Keratinocyte (primary cell): ENCODE results near the gene DMC1. TPM values are rescaled to one million over a fixed set of nuclear protein-coding genes. Genes with fewer than 3 reads are reported as not detected.
"Not testable (repeated sequence)": the region's sequence is repeated elsewhere in the genome, so short reads cannot be mapped to it uniquely, and the experiment has no call there.

ENCODE experiments used
- DNase-seq: peaks from one replicate; pipeline ENCODE4 v3.0.0-alpha.2; 2011; ENCODE audit warnings: low read depth, missing footprints, low spot score
- FAIRE-seq: peaks from 2 replicates; lab custom pipeline; 2011; peaks lifted over from hg19 to GRCh38; lab: Jason Lieb, UNC
- H2AFZ ChIP-seq: 2 replicates; pipeline ENCODE4 v1.6.0; 2012; ENCODE audit warnings: low read length, control low read depth, inconsistent platforms; ENCODE audit not compliant: control insufficient read depth
- H3K27ac ChIP-seq: 2 replicates; pipeline ENCODE4 v1.5.1; 2011; ENCODE audit warnings: low read length; ENCODE audit not compliant: control insufficient read depth, insufficient read depth
- H3K27me3 ChIP-seq: 3 replicates; pipeline ENCODE4 v1.6.0; 2011; ENCODE audit warnings: low read length; ENCODE audit not compliant: control insufficient read depth, insufficient read depth; ENCODE audit errors: extremely low read depth
- H3K36me3 ChIP-seq, 2 experiments: 2 replicates in 1 of 2; 3 replicates in 1 of 2; pipeline ENCODE4 v1.5.1; 2011; ENCODE audit warnings: low read length in 2 of 2, mild to moderate bottlenecking in 1 of 2; ENCODE audit not compliant: control insufficient read depth in 2 of 2, insufficient read depth in 2 of 2; ENCODE audit errors: extremely low read depth in 1 of 2
- H3K4me1 ChIP-seq: 3 replicates; pipeline ENCODE4 v1.5.1; 2011; ENCODE audit warnings: low read length; ENCODE audit not compliant: control insufficient read depth, insufficient read depth; ENCODE audit errors: extremely low read depth
- H3K4me2 ChIP-seq: 3 replicates; pipeline ENCODE4 v1.6.0; 2011; ENCODE audit warnings: low read depth, low read length; ENCODE audit not compliant: control insufficient read depth, insufficient read depth; ENCODE audit errors: extremely low read depth
- H3K4me3 ChIP-seq, 3 experiments: fragments of 200-600 bp in 1 of 3; sonication (generic) in 1 of 3; 2 replicates in 2 of 3; 3 replicates in 1 of 3; pipeline ENCODE4 v1.5.1; 2011 to 2016; ENCODE audit warnings: low read length in 3 of 3, mild to moderate bottlenecking in 3 of 3, control low read depth in 2 of 3, inconsistent platforms in 1 of 3, low read depth in 1 of 3, mixed read lengths in 1 of 3, mixed run types in 1 of 3, moderate library complexity in 1 of 3; ENCODE audit not compliant: control insufficient read depth in 2 of 3, insufficient read depth in 2 of 3; ENCODE audit errors: extremely low read depth in 1 of 3
- H3K79me2 ChIP-seq: 2 replicates; pipeline ENCODE4 v1.6.0; 2012; ENCODE audit warnings: low read length; ENCODE audit not compliant: control insufficient read depth, insufficient read depth
- H3K9ac ChIP-seq: 3 replicates; pipeline ENCODE4 v1.6.0; 2011; ENCODE audit warnings: low read length; ENCODE audit not compliant: control insufficient read depth, insufficient read depth; ENCODE audit errors: extremely low read depth
- H3K9me1 ChIP-seq: 3 replicates; pipeline ENCODE4 v1.6.0; 2011; ENCODE audit warnings: low read length; ENCODE audit not compliant: control insufficient read depth, insufficient read depth; ENCODE audit errors: extremely low read depth
- H3K9me3 ChIP-seq: 2 replicates; pipeline ENCODE4 v1.5.1; 2012; ENCODE audit warnings: low read depth, low read length; ENCODE audit not compliant: control insufficient read depth
- H4K20me1 ChIP-seq: 3 replicates; pipeline ENCODE4 v1.6.0; 2011; ENCODE audit warnings: low read length; ENCODE audit not compliant: control insufficient read depth, insufficient read depth; ENCODE audit errors: extremely low read depth
- CTCF ChIP-seq, 3 experiments: IDR thresholded peaks in 1 of 3; conservative IDR thresholded peaks in 1 of 3; optimal IDR thresholded peaks in 1 of 3; 2 replicates in 2 of 3; 3 replicates in 1 of 3; pipeline versions ENCODE3 to v1.5.1; 2011; ENCODE audit warnings: low read length in 3 of 3, mild to moderate bottlenecking in 3 of 3, moderate library complexity in 2 of 3, control low read depth in 1 of 3, inconsistent platforms in 1 of 3; ENCODE audit not compliant: insufficient read depth in 2 of 3; ENCODE audit errors: extremely low read depth in 1 of 3
- EZH2 ChIP-seq: IDR thresholded peaks from one replicate; pipeline ENCODE4 v1.6.1; 2012; ENCODE audit warnings: inconsistent platforms, mild to moderate bottlenecking, low read length, moderate library complexity
- dilution Hi-C: fragments of 300-500 bp; cut with MboI; formaldehyde crosslinking; loops from one replicate; pipeline ENCODE4 v1.7.0; 2020; ENCODE audit warnings: low sequenced_read_pairs; ENCODE audit not compliant: extremely low pct_ligation_motif_present
- polyA plus RNA-seq, 5 experiments: library from polyadenylated mRNA; depleted of rRNA in 3 of 5; stranded (reverse) in 3 of 5; stranded (forward) in 1 of 5; unstranded in 1 of 5; fragments of >200 nt; gene quantifications; 1 replicate in 1 of 5; 2 replicates in 3 of 5; 3 replicates in 1 of 5; pipeline versions ENCODE4 v1.2.1 to v1.2.3, GENCODE V29; 2011 to 2012; ENCODE audit warnings: missing spikeins in 2 of 5, low read depth in 1 of 5, low replicate concordance in 1 of 5

Gene DMC1
- polyA plus RNA-seq, 1 donor (not counting 4 experiments of a cell fraction or from before 2014, with no cell fraction given), result 0.30 TPM

- no peak overlapping the region for H3K27ac ChIP-seq
- no peaks in the 10 kb centered on the region for H3K79me2 ChIP-seq
- H2AFZ ChIP-seq, result no peak overlapping the region
- H3K9ac ChIP-seq, result no peak overlapping the region
- H3K9me3 ChIP-seq, result no peaks in the 10 kb centered on the region
- H3K9me1 ChIP-seq, result no peaks in the 10 kb centered on the region
- H3K36me3 ChIP-seq, result no peaks in the 10 kb centered on the region
- H3K27me3 ChIP-seq, result no peaks in the 10 kb centered on the region
- DNase-seq (no peak), FAIRE-seq (no peak)
- H3K4me3 ChIP-seq, result no peak overlapping the region
- TF ChIP-seq CTCF (optimal IDR thresholded peaks at IDR 0.05 in 1 of 3, IDR thresholded peaks at IDR 0.05 in 1 of 3, conservative IDR thresholded peaks at IDR 0.05 in 1 of 3; ENCODE audit: extremely low read depth in 1 of 3, insufficient read depth in 2 of 3, low read length in 3 of 3) (no peak), EZH2 (no peak)
- H3K4me1 ChIP-seq, result no peaks in the 10 kb centered on the region
- no peak overlapping the region for H3K4me2 ChIP-seq
- H4K20me1 ChIP-seq, result no peaks in the 10 kb centered on the region
- dilution Hi-C loops, result no loop called here
These were observed 48.3 kb upstream of the DMC1 start for GRCh38 chr22:38618258-38618657.

- H3K9ac ChIP-seq, DNase-seq, H3K36me3 ChIP-seq, H2AFZ ChIP-seq, H3K4me2 ChIP-seq, H3K9me1 ChIP-seq, H3K4me3 ChIP-seq, H3K4me1 ChIP-seq, H3K27me3 ChIP-seq, H4K20me1 ChIP-seq, H3K9me3 ChIP-seq, H3K79me2 ChIP-seq, H3K27ac ChIP-seq, dilution Hi-C loops, FAIRE-seq: not testable (repeated sequence)
These were observed 45.1 kb upstream of the DMC1 start for GRCh38 chr22:38615064-38615405.

- no peak overlapping the region for H2AFZ ChIP-seq
- TF ChIP-seq EZH2 (no peak), CTCF (optimal IDR thresholded peaks at IDR 0.05 in 1 of 3, IDR thresholded peaks at IDR 0.05 in 1 of 3, conservative IDR thresholded peaks at IDR 0.05 in 1 of 3; ENCODE audit: extremely low read depth in 1 of 3, insufficient read depth in 2 of 3, low read length in 3 of 3) (no peak)
- no peak overlapping the region for H3K27ac ChIP-seq
- DNase-seq (no peak), FAIRE-seq (no peak)
- H4K20me1 ChIP-seq, result no peaks in the 10 kb centered on the region
- H3K27me3 ChIP-seq, result no peaks in the 10 kb centered on the region
- dilution Hi-C loops, result no loop called here
- no peaks in the 10 kb centered on the region for H3K9me3 ChIP-seq
- H3K9ac ChIP-seq, result no peak overlapping the region
- H3K4me3 ChIP-seq, result no peak overlapping the region
- no peaks in the 10 kb centered on the region for H3K79me2 ChIP-seq
- H3K36me3 ChIP-seq, result no peaks in the 10 kb centered on the region
- H3K9me1 ChIP-seq, result no peaks in the 10 kb centered on the region
- H3K4me1 ChIP-seq, result no peaks in the 10 kb centered on the region
- H3K4me2 ChIP-seq, result no peak overlapping the region
These were observed 44.5 kb upstream of the DMC1 start for GRCh38 chr22:38614332-38615063.
